ENCODE measurements around the gene LRP6. TPM values are rescaled to one million over a fixed set of nuclear protein-coding genes. Genes with fewer than 3 reads are reported as not detected.

LRP6 gene
- total RNA-seq, 4 donors from 2014 or later: 9.5 to 21.4 (median 14.7) TPM

DNA sequence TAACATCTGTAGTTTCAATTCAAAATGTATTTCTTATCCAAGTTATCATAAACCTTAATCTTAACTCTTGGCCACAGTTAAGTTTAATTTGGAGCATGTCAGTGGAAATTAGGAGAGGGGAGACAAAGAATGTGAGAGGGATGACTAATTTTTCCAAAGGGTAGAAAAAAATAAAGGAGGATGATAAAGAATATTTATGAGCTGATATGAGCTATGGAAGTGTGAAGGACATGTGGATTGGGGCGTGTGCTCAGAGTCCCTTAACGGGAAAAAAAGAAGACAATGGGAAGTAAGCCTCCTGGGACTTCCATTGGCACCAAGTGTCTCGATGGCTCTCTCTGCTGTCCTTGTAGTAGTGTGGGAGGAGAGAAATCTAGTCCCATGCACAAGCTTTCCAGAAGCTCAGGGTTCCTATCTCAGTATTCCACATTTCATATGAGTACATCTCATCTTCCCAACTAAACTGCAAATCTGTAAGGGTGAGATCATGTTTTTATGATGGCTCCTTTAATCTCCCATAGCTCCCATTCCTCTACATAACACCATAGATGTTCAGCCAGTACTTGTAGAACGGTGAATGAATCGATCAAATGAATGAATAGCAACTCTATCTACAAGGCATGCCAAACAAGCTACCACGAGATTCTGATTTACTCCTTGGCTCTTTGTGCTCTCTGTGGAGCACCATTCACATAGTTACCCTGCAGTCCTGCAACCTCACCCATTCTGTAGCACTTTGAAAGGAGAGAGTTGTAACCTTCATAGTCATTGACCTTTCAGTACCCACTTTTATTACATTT is 168.8 kb downstream of the LRP6 start:
- Histone ChIP-seq H3K27ac (no peak overlapping the region), H3K4me3 (no peak overlapping the region), H3K36me3 (no peaks in the 10 kb centered on the region), H3K4me1 (no peaks in the 10 kb centered on the region), H3K27me3 (no peaks in the 10 kb centered on the region), H3K9me3 (no peaks in the 10 kb centered on the region)
- in situ Hi-C loops (cut with MboI; ENCODE audit: low sequenced_read_pairs in 4 of 4): loop anchor here in 1 of 4 donors (25.0 kb wide), 1 partner anchor 239 kb away; no protein-coding TSS in a partner anchor
- TF ChIP-seq, protein P1, sequence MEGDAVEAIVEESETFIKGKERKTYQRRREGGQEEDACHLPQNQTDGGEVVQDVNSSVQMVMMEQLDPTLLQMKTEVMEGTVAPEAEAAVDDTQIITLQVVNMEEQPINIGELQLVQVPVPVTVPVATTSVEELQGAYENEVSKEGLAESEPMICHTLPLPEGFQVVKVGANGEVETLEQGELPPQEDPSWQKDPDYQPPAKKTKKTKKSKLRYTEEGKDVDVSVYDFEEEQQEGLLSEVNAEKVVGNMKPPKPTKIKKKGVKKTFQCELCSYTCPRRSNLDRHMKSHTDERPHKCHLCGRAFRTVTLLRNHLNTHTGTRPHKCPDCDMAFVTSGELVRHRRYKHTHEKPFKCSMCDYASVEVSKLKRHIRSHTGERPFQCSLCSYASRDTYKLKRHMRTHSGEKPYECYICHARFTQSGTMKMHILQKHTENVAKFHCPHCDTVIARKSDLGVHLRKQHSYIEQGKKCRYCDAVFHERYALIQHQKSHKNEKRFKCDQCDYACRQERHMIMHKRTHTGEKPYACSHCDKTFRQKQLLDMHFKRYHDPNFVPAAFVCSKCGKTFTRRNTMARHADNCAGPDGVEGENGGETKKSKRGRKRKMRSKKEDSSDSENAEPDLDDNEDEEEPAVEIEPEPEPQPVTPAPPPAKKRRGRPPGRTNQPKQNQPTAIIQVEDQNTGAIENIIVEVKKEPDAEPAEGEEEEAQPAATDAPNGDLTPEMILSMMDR (IDR thresholded peaks at IDR 0.05 in 4 of 5, conservative IDR thresholded peaks at IDR 0.05 in 1 of 5): no peak
- TF ChIP-seq POLR2A (IDR thresholded peaks at IDR 0.05): no peak
- DNase-seq: no peak
- intact Hi-C loops (cut with DNase I; ENCODE audit: low total_unique reads): no loop called here
- ATAC-seq: no peak

DNA sequence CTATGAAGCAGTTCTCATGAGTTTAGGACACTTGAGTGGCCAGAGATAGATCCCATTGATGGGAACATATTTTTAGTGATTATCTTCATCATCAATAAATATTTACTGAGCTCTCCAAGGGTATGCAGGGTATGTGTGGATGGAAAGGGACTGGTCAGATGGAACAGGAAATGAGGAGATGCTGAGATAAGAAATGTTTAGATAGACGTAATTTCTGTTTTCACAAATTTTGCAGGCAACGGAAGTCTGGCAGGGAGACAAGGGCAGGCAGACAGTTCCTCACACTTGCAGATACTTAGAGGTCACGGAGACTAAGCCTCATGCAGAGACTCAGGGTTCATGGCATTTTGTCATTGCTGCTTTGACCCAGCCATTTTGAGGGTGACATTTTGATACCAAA is 171.8 kb downstream of the LRP6 start:
- intact Hi-C loops (cut with DNase I; ENCODE audit: low total_unique reads) (no loop called here), in situ Hi-C loops (cut with MboI; ENCODE audit: low sequenced_read_pairs in 4 of 4) (loop anchor here in 1 of 4 donors (25.0 kb wide), 1 partner anchor 242 kb away; no protein-coding TSS in a partner anchor)
- no peaks in the 10 kb centered on the region for H3K27me3 ChIP-seq
- ATAC-seq (no peak), DNase-seq (no peak)
- H3K27ac ChIP-seq: no peak overlapping the region
- H3K9me3 ChIP-seq: no peaks in the 10 kb centered on the region
- TF ChIP-seq, protein P1 (IDR thresholded peaks at IDR 0.05 in 4 of 5, conservative IDR thresholded peaks at IDR 0.05 in 1 of 5): no peak
- TF ChIP-seq POLR2A (IDR thresholded peaks at IDR 0.05): no peak
- H3K4me3 ChIP-seq: no peak overlapping the region
- H3K4me1 ChIP-seq: no peaks in the 10 kb centered on the region
- H3K36me3 ChIP-seq: no peaks in the 10 kb centered on the region

DNA sequence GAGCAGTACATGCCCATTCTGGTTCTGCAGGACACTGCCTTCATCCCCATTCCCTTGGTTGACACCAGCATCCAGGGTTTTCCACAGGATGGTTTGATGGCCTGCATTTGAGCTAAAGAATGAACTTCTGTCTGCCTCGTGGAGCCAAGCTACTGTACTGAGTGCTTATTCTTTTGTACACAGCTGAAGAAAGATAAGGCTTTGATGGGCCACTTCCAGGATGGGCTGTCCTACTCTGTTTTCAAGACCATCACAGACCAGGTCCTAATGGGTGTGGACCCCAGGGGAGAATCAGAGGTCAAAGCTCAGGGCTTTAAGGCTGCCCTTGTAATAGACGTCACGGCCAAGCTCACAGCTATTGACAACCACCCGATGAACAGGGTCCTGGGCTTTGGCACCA is 172.4 kb downstream of the LRP6 start:
- H3K4me1 ChIP-seq: no peaks in the 10 kb centered on the region
- H3K27me3 ChIP-seq: no peaks in the 10 kb centered on the region
- no peak for TF ChIP-seq POLR2A (IDR thresholded peaks at IDR 0.05)
- TF ChIP-seq, protein P1 (IDR thresholded peaks at IDR 0.05 in 4 of 5, conservative IDR thresholded peaks at IDR 0.05 in 1 of 5): no peak
- H3K4me3 ChIP-seq: no peak overlapping the region
- ATAC-seq: no peak
- H3K9me3 ChIP-seq: no peaks in the 10 kb centered on the region
- H3K27ac ChIP-seq: no peak overlapping the region
- DNase-seq: no peak
- intact Hi-C loops (cut with DNase I; ENCODE audit: low total_unique reads) (no loop called here), in situ Hi-C loops (cut with MboI; ENCODE audit: low sequenced_read_pairs in 4 of 4) (loop anchor here in 1 of 4 donors (25.0 kb wide), 1 partner anchor 243 kb away; no protein-coding TSS in a partner anchor)
- no peaks in the 10 kb centered on the region for H3K36me3 ChIP-seq

DNA sequence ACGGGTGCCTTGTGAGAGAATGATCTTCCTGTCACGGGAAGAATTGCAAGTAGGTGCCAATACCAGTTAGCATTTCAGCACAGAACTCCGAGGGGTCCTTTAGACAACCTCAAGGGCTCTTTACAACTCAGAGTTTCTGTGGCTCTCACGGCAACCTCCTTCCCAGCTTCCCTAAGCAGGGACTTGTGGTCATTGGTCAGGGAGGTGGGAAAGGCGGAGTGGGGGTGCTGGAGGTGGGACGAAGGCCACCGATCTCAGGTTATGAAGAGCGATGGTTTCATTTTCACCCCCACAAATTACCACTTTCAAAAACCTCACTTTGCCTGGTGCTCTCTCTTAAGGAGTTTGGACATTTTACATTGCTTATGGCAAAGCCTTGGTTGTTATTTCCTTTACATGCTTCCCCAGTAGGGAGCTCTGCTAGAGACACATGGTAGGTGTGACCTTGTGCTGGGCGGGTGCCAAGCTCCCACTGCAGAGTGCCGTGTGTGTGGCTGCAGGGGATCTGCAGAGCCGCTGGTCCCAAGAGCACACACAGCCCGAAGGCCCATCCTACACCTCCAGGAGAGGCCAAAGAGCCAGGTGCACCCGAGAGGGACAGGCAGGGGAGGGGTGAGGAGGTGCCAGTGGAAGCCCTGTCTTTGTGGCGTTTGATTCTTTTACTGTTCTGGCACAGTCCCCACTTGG is 174.7 kb downstream of the LRP6 start:
- no peak for DNase-seq
- in situ Hi-C loops (cut with MboI; ENCODE audit: low sequenced_read_pairs in 4 of 4): loop anchor here in 1 of 4 donors (25.0 kb wide), 1 partner anchor 245 kb away; no protein-coding TSS in a partner anchor
- Histone ChIP-seq H3K27me3 (no peaks in the 10 kb centered on the region), H3K4me1 (no peaks in the 10 kb centered on the region), H3K36me3 (no peaks in the 10 kb centered on the region), H3K27ac (no peak overlapping the region), H3K9me3 (no peaks in the 10 kb centered on the region), H3K4me3 (no peak overlapping the region)
- intact Hi-C loops (cut with DNase I; ENCODE audit: low total_unique reads): no loop called here
- no peak for TF ChIP-seq POLR2A (IDR thresholded peaks at IDR 0.05)
- TF ChIP-seq, protein P1 (IDR thresholded peaks at IDR 0.05 in 4 of 5, conservative IDR thresholded peaks at IDR 0.05 in 1 of 5): no peak
- ATAC-seq: no peak
